ENCODE measurements around the gene SHKBP1. TPM values are rescaled to one million over a fixed set of nuclear protein-coding genes. Genes with fewer than 3 reads are reported as not detected.
A peak's percentile ranks its signal among the peaks of the same experiment; 100 is the strongest.

The SHKBP1 gene
- polyA plus RNA-seq, 1 donor from 2014 or later: 3.8 TPM

DNA sequence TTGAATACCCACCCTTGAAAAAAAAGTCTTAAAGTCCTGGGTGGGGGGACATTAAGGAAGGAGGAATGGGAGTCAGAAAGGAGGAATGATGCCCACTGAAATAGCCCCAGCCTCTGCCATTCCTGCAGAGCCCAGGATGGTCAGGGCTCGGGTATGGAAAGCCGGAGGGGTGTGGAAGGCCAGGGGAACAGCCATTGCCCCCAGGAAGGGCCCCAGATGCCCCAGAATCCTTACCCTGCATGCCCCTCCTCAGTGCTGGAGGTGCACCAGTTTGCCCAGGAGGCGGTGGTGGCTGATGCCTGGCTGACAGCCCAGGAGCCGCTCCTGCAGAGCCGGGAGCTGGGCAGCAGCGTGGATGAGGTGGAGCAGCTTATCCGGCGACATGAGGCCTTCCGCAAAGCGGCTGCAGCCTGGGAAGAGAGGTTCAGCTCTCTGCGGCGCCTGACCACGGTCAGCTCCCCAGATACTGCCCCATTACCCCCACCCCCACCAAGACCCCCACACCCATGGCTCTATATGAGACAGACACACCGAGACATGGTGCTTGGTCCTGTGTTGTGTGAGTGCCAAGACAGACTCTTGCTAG lies 10.7 kb upstream of the SHKBP1 start:
- Histone ChIP-seq H3K9me3 (ENCODE audit: low read length) (no peaks in the 10 kb centered on the region), H3K27me3 (ENCODE audit: insufficient read depth, low read depth, low read length) (peaks cover 41% of the 10 kb centered on the region), H3K4me3 (ENCODE audit: low read length) (no peak overlapping the region), H3K9ac (ENCODE audit: low read length) (no peak overlapping the region), H3K4me2 (ENCODE audit: low read length) (no peak overlapping the region), H3K27ac (ENCODE audit: low read length) (no peak overlapping the region), H3K79me2 (replicated peaks; ENCODE audit: insufficient read depth, low read length) (no peaks in the 10 kb centered on the region), H3K9me2 (ENCODE audit: insufficient read depth, low read length) (no peaks in the 10 kb centered on the region), H3F3A (ENCODE audit: insufficient read depth, low read length, poor library complexity, severe bottlenecking) (no peaks in the 10 kb centered on the region), H3K36me3 (ENCODE audit: insufficient read depth, low read length) (no peaks in the 10 kb centered on the region), H4K20me1 (ENCODE audit: insufficient read depth) (no peaks in the 10 kb centered on the region), H2AFZ (ENCODE audit: low read depth, low read length) (no peak overlapping the region)
- TF ChIP-seq, protein P1, sequence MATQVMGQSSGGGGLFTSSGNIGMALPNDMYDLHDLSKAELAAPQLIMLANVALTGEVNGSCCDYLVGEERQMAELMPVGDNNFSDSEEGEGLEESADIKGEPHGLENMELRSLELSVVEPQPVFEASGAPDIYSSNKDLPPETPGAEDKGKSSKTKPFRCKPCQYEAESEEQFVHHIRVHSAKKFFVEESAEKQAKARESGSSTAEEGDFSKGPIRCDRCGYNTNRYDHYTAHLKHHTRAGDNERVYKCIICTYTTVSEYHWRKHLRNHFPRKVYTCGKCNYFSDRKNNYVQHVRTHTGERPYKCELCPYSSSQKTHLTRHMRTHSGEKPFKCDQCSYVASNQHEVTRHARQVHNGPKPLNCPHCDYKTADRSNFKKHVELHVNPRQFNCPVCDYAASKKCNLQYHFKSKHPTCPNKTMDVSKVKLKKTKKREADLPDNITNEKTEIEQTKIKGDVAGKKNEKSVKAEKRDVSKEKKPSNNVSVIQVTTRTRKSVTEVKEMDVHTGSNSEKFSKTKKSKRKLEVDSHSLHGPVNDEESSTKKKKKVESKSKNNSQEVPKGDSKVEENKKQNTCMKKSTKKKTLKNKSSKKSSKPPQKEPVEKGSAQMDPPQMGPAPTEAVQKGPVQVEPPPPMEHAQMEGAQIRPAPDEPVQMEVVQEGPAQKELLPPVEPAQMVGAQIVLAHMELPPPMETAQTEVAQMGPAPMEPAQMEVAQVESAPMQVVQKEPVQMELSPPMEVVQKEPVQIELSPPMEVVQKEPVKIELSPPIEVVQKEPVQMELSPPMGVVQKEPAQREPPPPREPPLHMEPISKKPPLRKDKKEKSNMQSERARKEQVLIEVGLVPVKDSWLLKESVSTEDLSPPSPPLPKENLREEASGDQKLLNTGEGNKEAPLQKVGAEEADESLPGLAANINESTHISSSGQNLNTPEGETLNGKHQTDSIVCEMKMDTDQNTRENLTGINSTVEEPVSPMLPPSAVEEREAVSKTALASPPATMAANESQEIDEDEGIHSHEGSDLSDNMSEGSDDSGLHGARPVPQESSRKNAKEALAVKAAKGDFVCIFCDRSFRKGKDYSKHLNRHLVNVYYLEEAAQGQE (IDR thresholded peaks at IDR 0.05; ENCODE audit: borderline replicate concordance): no peak
- no peak for TF ChIP-seq POLR2AphosphoS5 (IDR thresholded peaks at IDR 0.05)
- TF ChIP-seq EP300 (conservative IDR thresholded peaks at IDR 0.05; ENCODE audit: poor library complexity, severe bottlenecking): no peak
- TF ChIP-seq RAD21 (conservative IDR thresholded peaks at IDR 0.05): no peak
- TF ChIP-seq EZH2 (IDR thresholded peaks at IDR 0.05; ENCODE audit: borderline replicate concordance, insufficient read depth, low read length, poor library complexity, severe bottlenecking): no peak
- TF ChIP-seq MXI1 (conservative IDR thresholded peaks at IDR 0.05; ENCODE audit: poor library complexity, severe bottlenecking): no peak
- TF ChIP-seq TAF1 (IDR thresholded peaks at IDR 0.05; ENCODE audit: low read depth): no peak
- TF ChIP-seq, protein P2, sequence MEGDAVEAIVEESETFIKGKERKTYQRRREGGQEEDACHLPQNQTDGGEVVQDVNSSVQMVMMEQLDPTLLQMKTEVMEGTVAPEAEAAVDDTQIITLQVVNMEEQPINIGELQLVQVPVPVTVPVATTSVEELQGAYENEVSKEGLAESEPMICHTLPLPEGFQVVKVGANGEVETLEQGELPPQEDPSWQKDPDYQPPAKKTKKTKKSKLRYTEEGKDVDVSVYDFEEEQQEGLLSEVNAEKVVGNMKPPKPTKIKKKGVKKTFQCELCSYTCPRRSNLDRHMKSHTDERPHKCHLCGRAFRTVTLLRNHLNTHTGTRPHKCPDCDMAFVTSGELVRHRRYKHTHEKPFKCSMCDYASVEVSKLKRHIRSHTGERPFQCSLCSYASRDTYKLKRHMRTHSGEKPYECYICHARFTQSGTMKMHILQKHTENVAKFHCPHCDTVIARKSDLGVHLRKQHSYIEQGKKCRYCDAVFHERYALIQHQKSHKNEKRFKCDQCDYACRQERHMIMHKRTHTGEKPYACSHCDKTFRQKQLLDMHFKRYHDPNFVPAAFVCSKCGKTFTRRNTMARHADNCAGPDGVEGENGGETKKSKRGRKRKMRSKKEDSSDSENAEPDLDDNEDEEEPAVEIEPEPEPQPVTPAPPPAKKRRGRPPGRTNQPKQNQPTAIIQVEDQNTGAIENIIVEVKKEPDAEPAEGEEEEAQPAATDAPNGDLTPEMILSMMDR (IDR thresholded peaks at IDR 0.05; ENCODE audit: poor library complexity, severe bottlenecking): no peak
- no peak for TF ChIP-seq SMC3 (conservative IDR thresholded peaks at IDR 0.05; ENCODE audit: poor library complexity)

DNA sequence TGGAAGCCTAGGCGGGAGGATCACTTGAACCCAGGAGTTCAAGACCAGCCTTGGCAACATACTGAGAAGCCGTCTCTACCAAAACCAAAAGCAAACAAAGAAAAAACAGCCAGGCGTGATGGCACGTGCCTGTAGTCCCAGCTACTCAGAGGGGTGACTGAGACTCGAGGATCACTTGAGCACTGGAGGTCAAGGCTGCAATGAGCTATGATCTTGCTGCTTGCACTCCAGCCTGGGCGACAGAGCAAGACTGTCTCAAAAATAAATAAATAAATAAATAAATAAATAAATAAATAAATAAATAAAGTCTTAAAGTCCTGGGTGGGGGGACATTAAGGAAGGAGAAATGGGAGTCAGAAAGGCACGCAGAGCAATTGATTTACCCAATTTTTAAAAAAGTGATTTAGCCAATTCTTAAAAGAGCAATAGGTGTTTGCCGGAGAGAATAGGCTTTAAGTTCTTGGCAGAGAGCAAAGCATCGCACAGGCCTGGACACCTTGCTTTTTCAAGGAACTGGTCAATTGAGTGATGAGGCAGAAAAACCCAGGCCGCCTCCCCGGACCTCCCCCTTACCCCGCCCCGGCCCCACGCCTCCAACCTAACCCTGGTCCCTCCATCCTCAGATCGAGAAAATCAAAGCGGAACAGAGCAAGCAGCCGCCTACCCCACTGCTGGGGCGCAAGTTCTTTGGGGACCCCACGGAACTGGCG lies 9.5 kb upstream of the SHKBP1 start:
- H2AFZ ChIP-seq (ENCODE audit: low read depth, low read length): no peak overlapping the region

More for the DNA sequence above, 9.5 kb upstream of the SHKBP1 start:
- Histone ChIP-seq H3K9ac (ENCODE audit: low read length) (no peak overlapping the region), H3K9me3 (ENCODE audit: low read length) (no peaks in the 10 kb centered on the region), H3K9me2 (ENCODE audit: insufficient read depth, low read length) (no peaks in the 10 kb centered on the region), H3K27me3 (ENCODE audit: insufficient read depth, low read depth, low read length) (peaks cover 41% of the 10 kb centered on the region), H3F3A (ENCODE audit: insufficient read depth, low read length, poor library complexity, severe bottlenecking) (no peaks in the 10 kb centered on the region), H3K79me2 (replicated peaks; ENCODE audit: insufficient read depth, low read length) (no peaks in the 10 kb centered on the region), H3K4me3 (ENCODE audit: low read length) (peak overlapping the region; percentile 31), H3K27ac (ENCODE audit: low read length) (no peak overlapping the region), H3K4me2 (ENCODE audit: low read length) (no peak overlapping the region), H4K20me1 (ENCODE audit: insufficient read depth) (no peaks in the 10 kb centered on the region), H3K36me3 (ENCODE audit: insufficient read depth, low read length) (no peaks in the 10 kb centered on the region)
- TF ChIP-seq SMC3 (conservative IDR thresholded peaks at IDR 0.05; ENCODE audit: poor library complexity) (no peak), TAF1 (IDR thresholded peaks at IDR 0.05; ENCODE audit: low read depth) (no peak), MXI1 (conservative IDR thresholded peaks at IDR 0.05; ENCODE audit: poor library complexity, severe bottlenecking) (no peak), EZH2 (IDR thresholded peaks at IDR 0.05; ENCODE audit: borderline replicate concordance, insufficient read depth, low read length, poor library complexity, severe bottlenecking) (no peak), POLR2AphosphoS5 (IDR thresholded peaks at IDR 0.05) (no peak), RAD21 (conservative IDR thresholded peaks at IDR 0.05) (no peak), EP300 (conservative IDR thresholded peaks at IDR 0.05; ENCODE audit: poor library complexity, severe bottlenecking) (no peak)
- TF ChIP-seq, protein P2 (IDR thresholded peaks at IDR 0.05; ENCODE audit: poor library complexity, severe bottlenecking): no peak
